Body of pancreas (tissue), 4 donors: ENCODE results near the gene MYOG. TPM values are rescaled to one million over a fixed set of nuclear protein-coding genes. Genes with fewer than 3 reads are reported as not detected.

Experiments used
- ATAC-seq: fragments of 150-250 bp; one replicate; pipeline ENCODE4 v1.9.1; 2016
- DNase-seq, 4 donors: peaks; one replicate each; pipeline ENCODE4 v3.0.0-alpha.2; 2019
- H3K27ac ChIP-seq, 4 donors: fragments of 200-600 bp; sonication (generic); 1 replicate in 3 of 4; 2 replicates in 1 of 4; pipeline versions ENCODE4 v1.5.1 to v1.6.1; 2016 to 2019; ENCODE audit warnings: mild to moderate bottlenecking in 1 of 4, mixed read lengths in 1 of 4, moderate library complexity in 1 of 4
- H3K27me3 ChIP-seq, 2 donors: fragments of 200-600 bp; sonication (generic); one replicate each; pipeline ENCODE4 v1.6.0; 2016; ENCODE audit warnings: mild to moderate bottlenecking in 1 of 2
- H3K36me3 ChIP-seq, 2 donors: fragments of 200-600 bp; sonication (generic); replicated peaks in 1 of 2; 2 replicates each; pipeline ENCODE4 v1.5.1; 2016; ENCODE audit warnings: low read depth in 2 of 2; ENCODE audit not compliant: insufficient read depth in 1 of 2
- H3K4me1 ChIP-seq: fragments of 200-600 bp; sonication (generic); one replicate; pipeline ENCODE4 v1.6.0; 2016
- H3K4me3 ChIP-seq, 2 donors: fragments of 200-600 bp; sonication (generic); 1 replicate in 1 of 2; 2 replicates in 1 of 2; pipeline ENCODE4 v1.5.1; 2016 to 2019
- H3K9me3 ChIP-seq, 3 donors: fragments of 200-600 bp; sonication (generic); 1 replicate in 2 of 3; 2 replicates in 1 of 3; pipeline ENCODE4 v1.5.1; 2016
- CTCF ChIP-seq, 7 experiments: fragments of 450-650 bp in 4 of 7; fragments of 200-600 bp in 3 of 7; sonication (generic) in 3 of 7; IDR thresholded peaks; one replicate each; pipeline ENCODE4 v1.5.1; 2016 to 2019; ENCODE audit warnings: antibody characterized with exemption in 7 of 7
- POLR2A ChIP-seq, 3 donors: fragments of 450-650 bp; IDR thresholded peaks; one replicate each; pipeline ENCODE4 v1.6.1; 2016; ENCODE audit warnings: antibody characterized with exemption in 3 of 3, mild to moderate bottlenecking in 2 of 3
- WGBS, 2 donors: methylation state at CpG; one replicate each; pipeline ENCODE4 v1.1.5; 2017; 5-methylcytosine and 5-hydroxymethylcytosine counted together
- intact Hi-C: fragments of 100-400 bp; cut with DNase I; formaldehyde crosslinking; loops from one replicate; pipeline ENCODE4 v1.15.1; 2023
- total RNA-seq, 2 donors: library from RNA; depleted of rRNA; stranded (reverse); fragments of >200 nt; gene quantifications; one replicate each; pipeline ENCODE4 v1.1.0, GENCODE V29; 2016

MYOG gene
- total RNA-seq, 2 donors from 2014 or later, result not detected

- Histone ChIP-seq H3K4me3 (no peak overlapping the region), H3K4me1 (no peaks in the 10 kb centered on the region), H3K27ac (no peak overlapping the region), H3K36me3 (no peaks in the 10 kb centered on the region), H3K27me3 (peaks cover 0 to 3% of the 10 kb centered on the region in 2 donors), H3K9me3 (no peaks in the 10 kb centered on the region)
- ATAC-seq, result no peak
- 77 to 82% methylated on average over 3 of the region's 3 CpGs for WGBS, 2 donors
- TF ChIP-seq CTCF (IDR thresholded peaks at IDR 0.05) (no peak), POLR2A (IDR thresholded peaks at IDR 0.05) (no peak)
- intact Hi-C loops, result no loop called here
- no peak for DNase-seq
Measured at GRCh38 chr1:203052601-203053000, 33.2 kb downstream of the MYOG start.

GRCh38 chr1:203051841-203052324 lies 33.9 kb downstream of the MYOG start:
- Histone ChIP-seq H3K4me1 (no peaks in the 10 kb centered on the region), H3K9me3 (no peaks in the 10 kb centered on the region), H3K27ac (no peak overlapping the region), H3K36me3 (no peaks in the 10 kb centered on the region), H3K27me3 (peaks cover 0 to 3% of the 10 kb centered on the region in 2 donors), H3K4me3 (no peak overlapping the region)
- TF ChIP-seq CTCF (IDR thresholded peaks at IDR 0.05) (no peak), POLR2A (IDR thresholded peaks at IDR 0.05) (no peak)
- 45 to 49% methylated on average over 14 to 20 of the region's 20 CpGs for WGBS, 2 donors
- intact Hi-C loops, result no loop called here
- DNase-seq, result no peak
- ATAC-seq, result no peak

- intact Hi-C loops, result no loop called here
- no peak for ATAC-seq
- Histone ChIP-seq H3K4me3 (no peak overlapping the region), H3K4me1 (no peaks in the 10 kb centered on the region), H3K36me3 (no peaks in the 10 kb centered on the region), H3K27me3 (peaks cover 0 to 3% of the 10 kb centered on the region in 2 donors), H3K9me3 (no peaks in the 10 kb centered on the region), H3K27ac (no peak overlapping the region)
- WGBS, 2 donors, result 69 to 73% methylated on average over 4 of the region's 4 CpGs
- DNase-seq, result no peak
- no peak for TF ChIP-seq CTCF (IDR thresholded peaks at IDR 0.05)
- TF ChIP-seq POLR2A (IDR thresholded peaks at IDR 0.05), result no peak
Measured at GRCh38 chr1:203050826-203051225, 35.0 kb downstream of the MYOG start.

- WGBS, 2 donors, result 69 to 70% methylated on average over 13 to 14 of the region's 14 CpGs
- peaks cover 0 to 3% of the 10 kb centered on the region in 2 donors for H3K27me3 ChIP-seq
- no peak for DNase-seq
- no peaks in the 10 kb centered on the region for H3K36me3 ChIP-seq
- H3K9me3 ChIP-seq, result no peaks in the 10 kb centered on the region
- intact Hi-C loops, result loop anchor here (10.0 kb wide), 1 partner anchor 165 kb away; no protein-coding TSS in a partner anchor
- H3K4me3 ChIP-seq, result no peak overlapping the region
- H3K4me1 ChIP-seq, result no peaks in the 10 kb centered on the region
- TF ChIP-seq POLR2A (IDR thresholded peaks at IDR 0.05) (no peak), CTCF (IDR thresholded peaks at IDR 0.05) (no peak)
- ATAC-seq, result no peak
- no peak overlapping the region for H3K27ac ChIP-seq
Measured at GRCh38 chr1:203049576-203050180, 36.1 kb downstream of the MYOG start.

- no peak for DNase-seq
- TF ChIP-seq POLR2A (IDR thresholded peaks at IDR 0.05), result no peak
- no peak for TF ChIP-seq CTCF (IDR thresholded peaks at IDR 0.05)
- Histone ChIP-seq H3K4me1 (no peaks in the 10 kb centered on the region), H3K27me3 (peaks cover 0 to 3% of the 10 kb centered on the region in 2 donors), H3K36me3 (no peaks in the 10 kb centered on the region), H3K4me3 (no peak overlapping the region), H3K9me3 (no peaks in the 10 kb centered on the region), H3K27ac (no peak overlapping the region)
- intact Hi-C loops, result loop anchor here (10.0 kb wide), 1 partner anchor 166 kb away; no protein-coding TSS in a partner anchor
- 77 to 79% methylated on average over 3 to 4 of the region's 4 CpGs for WGBS, 2 donors
- ATAC-seq, result no peak
Measured at GRCh38 chr1:203049077-203049476, 36.7 kb downstream of the MYOG start.
